NOMO-1 treated with DMSO at 0.1 percent for 48 hours (cell line): ENCODE data around the gene ASB5.
"Not testable (repeated sequence)": the region's sequence is repeated elsewhere in the genome, so short reads cannot be mapped to it uniquely, and the experiment has no call there.

ENCODE experiments used
- DNase-seq: peaks from one replicate; lab custom pipeline; 2025; ENCODE audit not compliant: unreplicated experiment; lab: John Stamatoyannopoulos, UW

The ASB5 gene, protein sequence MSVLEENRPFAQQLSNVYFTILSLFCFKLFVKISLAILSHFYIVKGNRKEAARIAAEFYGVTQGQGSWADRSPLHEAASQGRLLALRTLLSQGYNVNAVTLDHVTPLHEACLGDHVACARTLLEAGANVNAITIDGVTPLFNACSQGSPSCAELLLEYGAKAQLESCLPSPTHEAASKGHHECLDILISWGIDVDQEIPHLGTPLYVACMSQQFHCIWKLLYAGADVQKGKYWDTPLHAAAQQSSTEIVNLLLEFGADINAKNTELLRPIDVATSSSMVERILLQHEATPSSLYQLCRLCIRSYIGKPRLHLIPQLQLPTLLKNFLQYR

DNA sequence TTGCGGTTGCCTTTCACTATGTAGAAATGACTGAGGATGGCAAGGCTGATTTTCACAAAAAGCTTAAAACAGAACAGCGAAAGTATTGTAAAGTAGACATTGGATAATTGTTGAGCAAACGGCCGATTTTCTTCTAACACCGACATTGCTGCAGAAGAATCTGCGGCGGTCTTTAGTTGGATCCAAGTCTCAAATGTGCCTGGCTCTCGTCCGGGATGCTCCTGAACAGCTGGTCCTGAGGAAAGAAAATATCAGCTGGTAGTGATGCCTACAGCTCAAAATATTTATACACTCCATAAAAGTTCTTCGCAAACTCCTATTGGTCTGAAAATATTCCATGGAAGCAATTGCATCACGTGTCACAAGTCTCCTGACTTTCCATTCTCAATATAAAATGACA is at the start of gene ASB5:
TSS of gene ASB5 (minus strand) at position 260 of the 400 bp plus-strand sequence. CDS start at position 146, 114 bp downstream.
- DNase-seq, result no peak

DNA sequence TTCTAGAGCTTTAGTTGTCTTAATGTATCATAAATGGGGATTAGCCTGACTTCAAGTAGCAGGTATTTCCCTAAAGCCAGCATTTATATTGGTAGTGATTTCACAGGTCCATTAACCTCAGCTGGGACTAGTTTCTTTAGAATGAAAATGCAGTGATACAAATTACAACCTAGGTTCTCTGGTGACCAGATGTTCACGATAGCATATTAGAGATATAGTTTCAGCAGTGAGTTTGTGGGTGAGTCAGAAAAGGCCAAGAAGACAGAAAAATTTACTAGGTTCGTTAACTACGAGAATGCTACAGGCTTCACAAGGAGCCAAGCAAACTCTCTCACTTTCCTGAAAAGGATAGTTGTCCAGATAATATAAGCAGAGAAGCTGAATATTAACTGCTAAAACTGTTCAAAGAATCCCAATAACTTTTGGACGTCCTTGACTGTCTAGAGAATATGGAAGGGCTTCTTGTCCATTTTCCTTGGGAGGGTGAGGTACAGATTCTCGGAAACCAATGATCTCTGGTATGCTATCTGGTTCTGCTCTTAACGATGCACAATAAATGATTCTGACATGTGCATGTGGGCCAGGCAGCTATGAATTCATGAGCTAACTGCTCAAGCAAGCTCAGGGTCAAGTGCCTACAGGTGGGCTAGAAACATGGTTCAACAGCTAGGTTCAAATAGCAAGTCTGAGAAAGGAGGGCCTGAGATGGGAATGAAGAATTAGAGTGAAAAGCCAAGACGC is 44.7 kb upstream of the ASB5 start:
- DNase-seq, result no peak

DNA sequence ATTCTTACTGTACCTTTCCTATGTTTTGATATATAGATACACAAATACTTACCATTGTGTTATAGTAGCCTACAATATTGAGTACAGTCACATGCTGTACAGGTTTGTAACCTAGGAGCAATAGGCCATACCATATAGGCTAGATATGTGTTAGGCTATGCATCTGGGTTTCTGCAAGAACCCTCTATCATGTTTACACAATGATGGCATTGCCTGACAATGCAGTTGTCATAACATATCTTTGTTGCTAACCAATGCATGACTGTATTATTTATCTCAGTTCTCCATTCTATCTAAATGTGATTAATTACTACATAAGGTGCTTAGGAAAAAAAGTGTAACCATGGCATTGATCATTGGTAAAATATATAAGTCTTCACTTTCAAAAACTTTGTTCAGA is 40.8 kb upstream of the ASB5 start:
- DNase-seq, result no peak

DNA sequence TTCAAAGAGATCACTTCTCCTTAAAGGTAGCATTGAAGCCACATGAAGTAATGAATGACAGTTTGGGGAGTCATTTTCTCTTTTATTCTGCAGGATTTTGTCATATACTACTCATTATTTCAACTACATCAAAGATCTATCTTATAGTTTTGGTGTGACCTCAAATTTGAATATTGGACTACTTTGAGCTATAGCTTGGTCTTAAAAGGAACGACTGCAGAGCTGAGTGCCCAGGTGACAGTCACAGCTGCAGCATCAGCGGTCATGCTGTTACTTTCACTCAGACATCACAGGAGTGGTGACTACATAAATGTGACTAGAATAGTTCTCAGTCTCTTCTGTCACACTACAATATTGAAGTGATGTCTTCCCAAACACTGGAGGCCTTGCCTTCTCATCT is 40.0 kb upstream of the ASB5 start:
- DNase-seq, result no peak

DNA sequence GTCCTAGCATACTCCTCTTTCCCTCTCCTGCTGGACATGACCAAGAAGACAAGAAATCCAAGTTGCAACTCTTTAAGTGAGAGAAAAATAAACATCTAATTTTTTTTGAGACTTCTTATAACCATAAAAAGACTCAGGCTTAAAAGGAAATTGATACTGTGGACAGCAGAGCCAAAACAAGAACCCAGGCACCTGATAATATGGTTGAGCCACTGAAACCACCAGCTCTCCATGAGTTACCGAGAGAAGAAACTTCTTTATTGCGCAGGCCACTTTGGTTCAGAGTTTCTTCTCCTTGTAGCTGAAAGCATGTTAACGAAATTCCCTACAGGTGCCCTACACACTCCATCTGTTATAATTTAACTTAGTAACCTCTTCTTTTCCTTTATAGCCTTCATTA is 39.4 kb upstream of the ASB5 start:
- no peak for DNase-seq

DNA sequence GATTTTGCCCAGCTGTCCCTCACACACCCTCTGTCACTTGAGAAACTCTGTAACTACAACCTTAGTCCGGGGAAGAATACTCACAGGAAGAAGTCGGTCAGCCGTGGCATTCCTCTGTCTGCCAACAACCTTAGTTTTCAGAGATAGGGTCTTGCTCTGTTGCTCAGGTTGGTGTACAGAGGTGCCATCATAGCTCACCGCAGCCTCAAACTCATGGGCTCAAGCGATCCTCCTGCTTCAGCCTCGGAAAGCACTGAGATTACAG is 38.6 kb upstream of the ASB5 start:
- no peak for DNase-seq

DNA sequence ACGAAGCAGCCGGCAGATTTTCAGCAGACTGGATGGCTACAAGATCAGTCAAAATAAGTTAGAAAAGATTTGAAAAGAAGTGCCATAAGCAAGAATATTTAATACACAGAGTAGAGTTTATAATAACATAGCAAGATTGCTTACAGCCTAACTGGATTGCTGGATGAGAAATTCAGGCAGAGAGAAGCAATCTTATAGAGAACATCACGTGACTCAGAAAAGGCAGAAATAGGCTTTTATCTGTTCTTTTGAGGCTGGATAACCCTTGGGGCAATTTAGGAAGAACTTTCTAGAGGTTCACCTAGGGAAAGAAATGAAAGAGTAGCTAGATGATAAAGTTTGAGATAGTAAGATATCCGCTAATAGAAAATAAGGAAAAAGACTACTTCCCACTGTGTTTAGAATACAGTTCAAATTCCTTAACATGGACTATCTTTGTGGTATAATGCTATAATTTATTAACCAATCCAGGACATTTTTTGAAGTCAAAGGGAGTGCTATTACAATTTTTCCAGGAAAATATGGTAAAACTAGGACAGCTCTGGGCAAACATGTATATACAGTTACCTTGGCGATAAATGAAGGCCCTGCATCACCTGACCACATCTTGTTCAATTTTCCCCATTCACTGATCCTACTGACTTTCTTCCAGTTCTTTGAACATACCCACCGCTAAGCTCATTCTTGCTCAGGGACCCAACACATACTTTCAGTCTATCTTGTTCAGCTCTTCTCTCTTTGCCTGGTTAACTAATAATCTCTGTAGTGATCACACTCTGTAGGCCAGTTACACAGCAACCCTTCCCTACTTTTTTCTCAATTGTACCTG is 38.0 kb upstream of the ASB5 start:
- DNase-seq, result no peak

DNA sequence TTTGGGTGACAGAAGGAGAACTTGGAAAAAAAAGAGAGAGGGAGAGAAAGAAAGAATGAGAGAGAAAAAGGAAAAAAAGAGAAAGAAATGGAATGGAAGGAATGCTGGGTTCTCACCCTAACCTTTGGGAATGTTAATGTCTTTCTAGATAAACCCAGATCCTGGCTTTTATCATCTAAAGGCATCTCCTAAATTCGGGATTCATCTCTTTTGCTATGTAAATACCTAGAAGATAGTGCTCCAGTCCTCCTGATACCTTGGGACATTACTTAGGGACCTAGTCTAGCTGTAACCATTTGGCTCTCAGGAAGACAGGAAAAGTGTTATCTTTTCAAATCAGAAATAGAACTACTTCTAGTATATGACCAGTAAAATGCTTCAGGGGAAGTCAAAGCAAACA is 34.9 kb upstream of the ASB5 start:
- DNase-seq, result no peak

DNA sequence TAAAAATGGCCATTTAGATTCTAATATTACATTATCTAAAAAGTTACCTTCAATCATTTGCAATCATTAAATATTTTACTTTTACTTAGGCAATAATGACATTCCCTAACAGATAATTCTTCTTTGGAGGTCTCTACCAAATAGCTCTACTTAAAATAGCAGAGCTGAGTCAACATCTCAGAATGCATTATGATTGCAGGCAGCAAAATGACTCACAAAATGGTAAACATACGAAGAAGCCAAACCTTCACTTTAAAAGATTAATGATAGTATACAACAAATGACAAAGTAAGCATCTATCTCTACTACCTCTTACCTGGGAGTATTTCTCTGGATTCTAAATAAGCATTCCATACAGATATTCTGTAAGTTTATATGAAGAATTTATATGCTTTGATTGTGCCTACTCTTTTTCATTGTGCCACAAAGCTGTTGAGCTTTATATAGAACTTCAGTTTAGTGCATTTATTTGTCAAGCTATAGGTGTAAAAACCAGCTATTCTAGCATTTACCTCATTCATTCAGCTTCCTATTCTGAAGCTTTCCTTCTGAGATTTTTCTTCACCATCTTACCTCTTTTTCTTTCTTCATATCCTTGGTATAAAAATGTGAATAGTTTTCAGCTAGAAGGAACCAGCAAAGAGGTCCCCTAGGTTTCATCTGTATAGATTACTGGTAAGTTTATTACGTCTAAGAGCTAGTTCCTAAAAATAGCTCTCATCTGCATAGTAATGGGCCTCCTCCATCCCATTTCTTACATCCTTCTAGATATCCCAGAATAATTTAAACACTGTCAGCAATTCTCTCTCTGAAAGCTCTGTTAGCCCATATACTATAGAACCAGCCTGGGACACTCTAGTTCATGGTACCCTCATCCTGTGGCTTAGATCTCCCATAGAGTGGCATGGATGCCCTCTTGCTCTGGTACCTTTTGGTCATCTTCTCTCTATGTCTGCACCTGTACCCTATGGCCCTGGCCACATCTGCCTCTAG is 33.6 kb upstream of the ASB5 start:
- no peak for DNase-seq

DNA sequence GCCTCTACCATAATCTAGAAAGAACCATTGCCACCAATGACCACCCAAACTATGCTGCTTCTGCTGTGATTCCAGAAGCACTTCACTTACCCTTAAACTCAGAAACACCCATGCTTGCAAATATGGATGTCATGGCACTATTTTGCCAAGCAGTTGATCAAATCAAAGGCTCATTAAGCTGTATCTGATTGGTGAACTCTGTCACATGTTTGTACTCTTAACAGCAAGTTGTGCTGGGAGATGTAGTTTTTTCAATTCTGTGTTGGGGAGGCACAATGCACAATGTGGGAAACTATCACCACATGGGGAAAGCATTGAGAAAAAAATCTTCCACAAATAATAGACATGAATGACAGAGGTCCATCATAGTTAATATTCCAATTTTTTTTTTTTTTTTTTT is 31.5 kb upstream of the ASB5 start:
- no peak for DNase-seq

DNA sequence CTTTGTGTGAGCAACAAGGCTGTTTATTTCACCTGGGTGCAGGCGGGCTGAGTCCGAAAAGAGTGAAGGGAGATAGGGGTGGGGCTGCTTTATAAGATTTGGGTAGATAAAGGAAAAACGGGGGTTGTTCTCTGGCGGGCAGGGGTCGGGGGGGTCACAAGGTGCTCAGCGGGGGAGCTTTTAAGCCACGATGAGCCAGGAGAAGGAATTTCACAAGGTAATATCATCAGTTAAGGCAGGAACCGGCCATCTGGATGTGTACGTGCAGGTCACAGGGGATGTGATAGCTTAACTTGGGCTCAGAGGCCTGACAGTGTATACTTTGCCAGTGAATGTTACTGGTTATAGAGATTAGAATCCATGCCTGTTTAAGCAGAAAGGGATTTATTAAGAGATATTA is 31.0 kb upstream of the ASB5 start:
- no peak for DNase-seq

DNA sequence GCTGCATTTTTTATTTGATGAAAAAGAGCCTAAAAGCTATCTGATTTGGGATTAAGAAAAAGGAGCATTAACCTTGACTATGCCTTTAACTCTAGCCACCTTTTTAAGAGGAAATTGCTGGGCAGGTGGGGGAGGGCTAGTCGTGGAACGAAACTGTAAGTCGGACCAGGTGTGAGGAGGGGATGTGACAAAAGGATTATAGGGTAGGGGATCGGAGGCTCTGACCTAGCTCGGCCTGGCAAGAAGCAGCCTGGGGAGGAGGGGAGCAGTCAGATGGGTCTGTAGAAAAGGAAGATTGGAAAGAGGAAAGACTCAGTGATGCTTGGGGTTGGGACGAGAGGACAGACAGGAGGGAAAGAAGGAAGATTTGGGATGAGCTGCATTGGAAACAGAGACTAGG is 29.6 kb upstream of the ASB5 start:
- no peak for DNase-seq

DNA sequence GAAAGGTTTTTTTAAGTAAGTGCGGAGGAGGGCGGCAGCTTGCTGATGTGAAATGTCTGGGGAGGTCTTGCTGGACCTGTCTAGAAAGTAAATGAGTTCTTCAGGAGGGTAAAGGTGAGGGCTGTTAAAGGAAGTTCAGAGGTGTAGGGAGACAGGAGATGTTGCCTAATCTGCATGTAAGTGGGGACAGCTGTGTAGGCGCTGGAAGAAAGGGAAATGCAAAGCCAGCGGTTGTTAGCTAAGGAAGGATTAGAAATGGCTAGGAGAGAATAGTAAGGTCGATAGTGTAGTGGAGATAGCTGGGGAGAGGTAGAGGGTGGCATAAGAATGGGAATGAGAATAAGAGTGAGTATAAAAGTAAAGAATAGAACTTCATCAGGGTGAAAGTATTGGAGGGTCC is 26.9 kb upstream of the ASB5 start:
- DNase-seq, result not testable (repeated sequence)

DNA sequence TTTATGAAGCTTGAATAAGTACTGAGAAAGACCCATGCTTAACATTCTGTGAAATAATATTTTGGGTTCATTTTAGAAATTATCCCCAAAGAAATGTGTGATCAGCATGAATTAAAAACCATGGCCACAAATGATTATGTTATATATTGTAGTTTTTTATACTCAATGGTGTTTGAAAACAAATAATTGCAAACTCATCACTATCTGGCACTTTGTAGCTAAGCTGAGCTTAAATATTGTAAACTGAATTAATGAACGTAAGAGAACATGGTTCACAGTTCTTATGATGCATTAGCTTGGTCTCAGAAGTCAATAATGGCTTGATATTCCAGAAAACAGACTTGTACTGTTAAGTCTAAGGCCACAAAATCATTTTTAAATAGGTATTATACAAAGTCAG is 24.6 kb upstream of the ASB5 start:
- no peak for DNase-seq

DNA sequence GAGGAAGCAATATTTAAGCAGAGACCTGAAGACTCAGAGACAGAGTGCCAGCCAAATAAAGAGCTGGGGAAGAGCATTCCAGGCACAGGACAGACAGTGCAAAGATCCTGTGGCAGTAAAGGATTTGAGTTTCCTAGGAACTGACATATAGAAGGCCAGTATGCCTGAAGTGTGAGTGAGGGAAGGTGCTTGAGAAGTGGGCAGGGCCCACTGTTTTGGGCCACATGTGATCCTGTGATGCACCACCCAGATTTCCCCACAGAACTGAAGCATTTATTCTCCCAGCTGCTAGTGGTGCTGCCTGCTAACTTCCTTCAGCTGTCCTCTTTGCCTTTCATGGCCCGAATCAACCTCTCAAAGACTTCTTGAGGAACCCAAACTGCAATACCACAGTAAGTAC is 23.9 kb upstream of the ASB5 start:
- no peak for DNase-seq

DNA sequence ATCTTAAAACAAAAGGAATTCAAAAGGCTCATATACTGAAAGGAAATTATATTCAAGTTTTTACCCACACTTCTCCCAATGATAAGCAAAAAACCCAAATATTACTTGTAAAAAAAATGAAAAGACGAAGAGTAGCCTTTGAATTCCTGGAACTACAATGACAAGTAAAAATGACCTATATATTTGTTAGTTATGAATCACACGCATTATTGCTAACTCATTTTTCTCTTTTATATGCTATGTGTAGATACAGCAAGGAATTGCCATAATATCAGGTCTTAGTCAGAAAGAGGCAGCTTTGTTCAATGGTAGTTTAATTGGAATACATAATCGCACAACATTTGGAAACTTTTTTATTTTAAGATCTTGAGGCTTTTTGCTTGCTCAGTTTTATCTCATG is 22.7 kb upstream of the ASB5 start:
- DNase-seq, result no peak

DNA sequence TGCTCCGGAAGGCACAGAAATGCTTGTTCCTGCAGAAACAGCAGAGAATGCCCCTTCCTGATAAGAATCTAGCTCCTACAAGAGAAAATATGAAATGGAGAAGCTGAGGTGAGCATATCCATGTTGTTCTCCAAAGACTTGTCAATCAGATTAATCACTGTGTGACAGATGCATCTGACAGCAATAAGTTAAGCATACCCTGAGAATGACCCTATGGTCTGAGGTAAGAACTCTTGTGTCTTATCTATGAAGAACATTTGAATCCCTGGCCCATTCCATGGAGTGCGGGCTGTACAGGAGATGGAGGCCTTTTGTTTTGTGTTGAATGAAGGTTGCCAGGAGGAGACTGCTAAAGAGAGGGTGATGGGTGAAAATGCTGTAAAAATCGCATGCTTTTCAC is 21.5 kb upstream of the ASB5 start:
- DNase-seq, result no peak

DNA sequence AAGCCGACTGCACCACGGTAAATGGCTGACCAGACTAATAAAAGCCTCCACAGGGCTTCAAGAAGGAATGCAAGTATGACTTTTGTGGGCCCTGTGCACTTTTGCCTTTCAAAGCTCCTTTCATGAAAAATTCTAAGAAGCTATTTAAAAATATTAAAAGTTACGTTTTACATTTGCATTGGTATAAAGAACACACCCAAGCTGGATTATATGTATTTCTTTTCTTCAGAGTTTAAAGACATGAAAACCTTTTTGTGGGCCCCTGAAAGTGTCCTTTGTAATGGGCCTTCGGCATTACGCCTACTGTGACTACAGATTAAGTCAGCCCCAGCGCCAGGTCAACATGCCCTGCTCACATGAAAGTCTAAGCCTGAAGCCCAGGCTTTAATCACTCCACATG is 20.5 kb upstream of the ASB5 start:
- no peak for DNase-seq

DNA sequence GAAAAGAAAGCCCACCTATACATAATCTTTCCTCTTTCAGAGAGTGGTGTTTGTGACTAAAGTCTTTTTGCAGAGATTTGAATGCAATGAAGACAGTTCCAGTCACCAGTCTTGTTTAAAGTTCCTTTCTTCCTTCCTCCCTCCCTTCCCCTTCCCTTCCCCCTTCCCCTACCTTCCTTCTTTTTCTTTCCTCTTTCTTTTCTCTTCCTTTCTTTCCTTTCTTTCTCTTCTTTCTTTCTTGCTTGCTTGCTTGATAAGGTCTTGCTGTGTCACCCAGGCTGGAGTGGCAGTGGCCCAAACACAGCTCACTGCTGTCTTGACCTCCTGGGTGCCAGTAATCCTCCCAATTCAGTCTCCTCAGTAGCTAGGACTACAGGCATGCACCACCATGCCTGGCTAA is 19.0 kb upstream of the ASB5 start:
- no peak for DNase-seq

DNA sequence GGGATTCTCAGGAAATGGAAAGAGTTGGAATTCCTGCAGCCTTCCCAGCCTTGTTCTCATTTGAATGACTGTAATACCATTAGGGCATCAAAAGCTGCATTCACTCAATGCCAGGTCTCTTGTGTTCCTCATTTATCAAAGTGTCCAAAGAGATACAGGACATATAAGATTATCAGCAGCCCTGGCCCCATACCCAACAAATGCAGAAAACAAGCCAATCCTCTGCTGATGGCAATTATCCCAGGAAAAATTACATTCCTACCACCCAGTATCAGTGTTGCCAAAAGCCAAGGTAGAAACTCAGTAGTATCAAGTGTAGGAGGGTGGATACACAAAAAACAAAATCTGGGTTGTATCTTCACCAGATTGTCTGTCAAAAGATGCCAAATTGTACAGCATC is 18.5 kb upstream of the ASB5 start:
- no peak for DNase-seq

DNA sequence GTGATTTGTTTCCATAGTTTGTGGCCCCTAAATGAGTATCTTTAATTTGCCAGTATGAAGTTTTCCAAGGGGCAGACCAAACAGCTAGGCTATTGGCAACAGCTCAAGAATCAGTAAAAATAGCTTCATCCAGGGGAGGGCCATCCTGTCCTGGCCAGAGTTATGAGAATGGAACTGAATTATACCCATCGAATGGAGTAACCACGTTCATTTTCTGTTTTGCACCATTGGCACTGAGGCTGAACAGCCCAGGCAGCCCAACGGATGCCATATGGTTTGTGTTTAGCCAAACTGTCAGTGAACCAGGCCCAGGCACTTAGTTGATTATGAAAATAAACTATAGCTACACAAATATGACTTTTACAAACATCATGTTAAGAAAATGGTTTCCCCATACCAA is 17.7 kb upstream of the ASB5 start:
- DNase-seq, result no peak
